Spleen (tissue), 11 donors: ENCODE results near the gene DAPK1. TPM values are rescaled to one million over a fixed set of nuclear protein-coding genes. Genes with fewer than 3 reads are reported as not detected.
A peak's percentile ranks its signal among the peaks of the same experiment; 100 is the strongest.

ENCODE experiments used
- DNase-seq: peaks from one replicate; pipeline ENCODE4 v3.0.0-alpha.2; 2020
- H3K27ac ChIP-seq, 8 donors: fragments of 200-600 bp; sonication (generic) in 7 of 8; 1 replicate in 4 of 8; 2 replicates in 4 of 8; pipeline versions ENCODE4 v1.5.0 to v1.8.0; 2016 to 2021; ENCODE audit warnings: inconsistent platforms in 4 of 8, mild to moderate bottlenecking in 4 of 8, moderate library complexity in 1 of 8
- H3K27me3 ChIP-seq, 7 donors: fragments of 200-600 bp; sonication (generic) in 6 of 7; replicated peaks in 1 of 7; 1 replicate in 4 of 7; 2 replicates in 3 of 7; pipeline versions ENCODE4 v1.5.0 to v1.8.0; 2016 to 2021; ENCODE audit warnings: inconsistent platforms in 3 of 7, mild to moderate bottlenecking in 1 of 7
- H3K36me3 ChIP-seq, 6 donors: fragments of 200-600 bp; sonication (generic) in 5 of 6; 1 replicate in 4 of 6; 2 replicates in 2 of 6; pipeline versions ENCODE4 v1.5.0 to v1.8.0; 2016 to 2021; ENCODE audit warnings: inconsistent platforms in 2 of 6
- H3K4me1 ChIP-seq, 6 donors: fragments of 200-600 bp; sonication (generic) in 5 of 6; 1 replicate in 3 of 6; 2 replicates in 3 of 6; pipeline versions ENCODE4 v1.5.0 to v1.8.0; 2016 to 2021; ENCODE audit warnings: inconsistent platforms in 3 of 6
- H3K4me3 ChIP-seq, 8 donors: fragments of 200-600 bp; sonication (generic) in 7 of 8; 1 replicate in 4 of 8; 2 replicates in 4 of 8; pipeline versions ENCODE4 v1.5.0 to v1.8.0; 2016 to 2021; ENCODE audit warnings: inconsistent platforms in 4 of 8, mild to moderate bottlenecking in 4 of 8, moderate library complexity in 2 of 8
- H3K9me3 ChIP-seq, 8 donors: fragments of 200-600 bp; sonication (generic) in 7 of 8; 1 replicate in 4 of 8; 2 replicates in 4 of 8; pipeline versions ENCODE4 v1.5.0 to v1.8.0; 2016 to 2021; ENCODE audit warnings: inconsistent platforms in 4 of 8
- CTCF ChIP-seq, 11 experiments: fragments of 200-600 bp in 7 of 11; fragments of 450-650 bp in 4 of 11; sonication (generic) in 4 of 11; IDR thresholded peaks in 8 of 11; conservative IDR thresholded peaks in 3 of 11; 1 replicate in 7 of 11; 2 replicates in 4 of 11; pipeline versions ENCODE4 v1.4.0 to v1.8.0; 2016 to 2021; ENCODE audit warnings: antibody characterized with exemption in 11 of 11, inconsistent platforms in 4 of 11, mild to moderate bottlenecking in 1 of 11
- POLR2A ChIP-seq, 3 donors: fragments of 450-650 bp; IDR thresholded peaks; one replicate each; pipeline ENCODE4 v1.5.1; 2017; ENCODE audit warnings: antibody characterized with exemption in 3 of 3, mild to moderate bottlenecking in 1 of 3
- POLR2AphosphoS5 ChIP-seq, 3 donors: sonication (generic); formaldehyde crosslinking; IDR thresholded peaks; one replicate each; pipeline ENCODE4 v1.5.1; 2017; ENCODE audit warnings: antibody characterized with exemption in 3 of 3
- WGBS, 5 donors: extraction: QIAGEN DNeasy Blood & Tissue Kit in 3 of 5; methylation state at CpG; one replicate each; pipeline versions ENCODE4 v1.1.5 to v1.1.7; 2013 to 2018; 5-methylcytosine and 5-hydroxymethylcytosine counted together
- intact Hi-C: fragments of 100-400 bp; cut with DNase I; formaldehyde crosslinking; loops from one replicate; pipeline ENCODE4 v1.15.0; 2023; ENCODE audit warnings: low total_unique reads
- polyA plus RNA-seq, 3 donors: library from polyadenylated mRNA; stranded (reverse); fragments of 200-250 nt; gene quantifications; one replicate each; pipeline ENCODE4 v1.2.1, GENCODE V29; 2013
- total RNA-seq, 7 donors: library from RNA; depleted of rRNA in 3 of 7; stranded (reverse); fragments of >200 nt in 3 of 7; fragmentation: NEBNext Ultra II Directional in 4 of 7; extraction: Animal tissue kit (Norgen Biotek cat#: 25700) in 4 of 7; gene quantifications; one replicate each; pipeline versions ENCODE4 v1.1.0 to v1.2.1, GENCODE V29; 2016 to 2021
- donor health status: healthy with polysubstance abuse.
- donor health status: DM: no; HTN: no; CAD: no; lungs with moderate emphysema.
- donor health status: DM: no; HTN: no; CAD: no.
- donor health status: Bipolar disorder and iron deficiency.
- donor health status: healthy.
- donor health status: DM: no; HTN: no; CAD: no.
- donor health status: DM: yes; HTN: yes; CAD: no.

Gene DAPK1
- total and polyA plus RNA-seq, 10 donors, result 6.4 to 126 (median 102) TPM

GRCh38 chr9:87597710-87598443 lies 100.2 kb downstream of the DAPK1 start:
- TF ChIP-seq CTCF (IDR thresholded peaks at IDR 0.05 in 8 of 11, conservative IDR thresholded peaks at IDR 0.05 in 3 of 11) (no peak), POLR2A (IDR thresholded peaks at IDR 0.05) (no peak), POLR2AphosphoS5 (IDR thresholded peaks at IDR 0.05) (no peak)
- Histone ChIP-seq H3K36me3 (no peaks in the 10 kb centered on the region), H3K27ac (peak overlapping the region in 2 of 8 donors; percentile 35 to 36), H3K27me3 (no peaks in the 10 kb centered on the region), H3K4me1 (peaks cover 0 to 54% (median 17%) of the 10 kb centered on the region in 6 donors), H3K4me3 (no peak overlapping the region), H3K9me3 (no peaks in the 10 kb centered on the region)
- intact Hi-C loops, result no loop called here
- DNase-seq, result no peak
- 64 to 73% (median 71%) methylated on average over 13 of the region's 13 CpGs for WGBS, 5 donors

- Histone ChIP-seq H3K4me1 (peaks cover 0 to 40% (median 14%) of the 10 kb centered on the region in 6 donors), H3K27ac (peak overlapping the region in 4 of 8 donors; percentile 56 to 87 (median 80)), H3K27me3 (no peaks in the 10 kb centered on the region), H3K36me3 (peaks cover 0 to 3% (median 0%) of the 10 kb centered on the region in 6 donors), H3K9me3 (no peaks in the 10 kb centered on the region), H3K4me3 (no peak overlapping the region)
- no peak for TF ChIP-seq POLR2A (IDR thresholded peaks at IDR 0.05)
- TF ChIP-seq POLR2AphosphoS5 (IDR thresholded peaks at IDR 0.05), result no peak
- DNase-seq, result no peak
- WGBS, 5 donors, result 76 to 89% (median 84%) methylated on average over 17 of the region's 17 CpGs
- intact Hi-C loops, result no loop called here
These were observed 102.4 kb downstream of the DAPK1 start for GRCh38 chr9:87599901-87600610.

- H3K4me3 ChIP-seq, result no peak overlapping the region
- DNase-seq, result peak; percentile 84
- peaks cover 0 to 8% (median 0%) of the 10 kb centered on the region in 6 donors for H3K36me3 ChIP-seq
- H3K9me3 ChIP-seq, result no peaks in the 10 kb centered on the region
- H3K27ac ChIP-seq, result peak overlapping the region in 6 of 8 donors; percentile 15 to 87 (median 67)
- TF ChIP-seq POLR2AphosphoS5 (IDR thresholded peaks at IDR 0.05), result peak; percentile 55 to 71 (median 61)
- no peak for TF ChIP-seq CTCF (IDR thresholded peaks at IDR 0.05 in 8 of 11, conservative IDR thresholded peaks at IDR 0.05 in 3 of 11)
- no peak for TF ChIP-seq POLR2A (IDR thresholded peaks at IDR 0.05)
- peaks cover 0 to 7% (median 0%) of the 10 kb centered on the region in 7 donors for H3K27me3 ChIP-seq
- intact Hi-C loops, result no loop called here
- peaks cover 0 to 43% (median 14%) of the 10 kb centered on the region in 6 donors for H3K4me1 ChIP-seq
- WGBS, 5 donors, result 20 to 54% (median 38%) methylated on average over 1 of the region's 1 CpG
These were observed 103.5 kb downstream of the DAPK1 start for GRCh38 chr9:87601176-87601575.

- intact Hi-C loops, result no loop called here
- Histone ChIP-seq H3K9me3 (no peaks in the 10 kb centered on the region), H3K4me3 (no peak overlapping the region), H3K27ac (peak overlapping the region in 4 of 8 donors; percentile 56 to 87 (median 80)), H3K4me1 (peaks cover 0 to 39% (median 14%) of the 10 kb centered on the region in 6 donors), H3K27me3 (peaks cover 0 to 7% (median 0%) of the 10 kb centered on the region in 7 donors), H3K36me3 (peaks cover 0 to 8% (median 0%) of the 10 kb centered on the region in 6 donors)
- DNase-seq, result no peak
- 76 to 95% (median 80%) methylated on average over 5 of the region's 5 CpGs for WGBS, 5 donors
- no peak for TF ChIP-seq POLR2AphosphoS5 (IDR thresholded peaks at IDR 0.05)
These were observed 103.9 kb downstream of the DAPK1 start for GRCh38 chr9:87601595-87601994.
